HG03045 (cell line): ENCODE measurements around the gene CMSS1.

Experiments
- ATAC-seq: cut with Tn5 transposase; IDR thresholded peaks from one replicate; pipeline ENCODE4 v1.9.1; 2021; ENCODE audit warnings: mild to moderate bottlenecking, moderate library complexity; ENCODE audit not compliant: unreplicated experiment

CMSS1 gene

DNA sequence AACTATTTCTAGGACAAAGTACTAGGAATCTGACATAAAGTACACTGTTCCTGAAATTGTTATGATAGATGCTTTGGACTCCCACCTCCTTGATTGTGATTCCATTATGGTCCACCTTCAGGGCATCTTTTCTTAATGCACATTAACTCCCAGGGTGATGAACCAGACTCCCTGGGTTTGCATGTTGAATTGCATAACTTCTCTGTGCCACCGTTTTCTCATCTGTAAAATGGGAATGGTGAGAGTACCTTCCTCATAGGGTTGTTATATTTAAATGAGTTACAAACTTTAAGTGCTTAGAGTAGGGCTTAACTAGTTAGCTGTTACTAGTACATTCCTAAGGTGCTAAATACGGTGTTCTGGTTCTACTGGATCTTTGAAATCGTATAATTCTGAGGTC is 81.9 kb downstream of the CMSS1 start:
- no peak for ATAC-seq

GRCh38 chr3:99900248-99900647 is 82.6 kb downstream of the CMSS1 start:
- no peak for ATAC-seq

DNA sequence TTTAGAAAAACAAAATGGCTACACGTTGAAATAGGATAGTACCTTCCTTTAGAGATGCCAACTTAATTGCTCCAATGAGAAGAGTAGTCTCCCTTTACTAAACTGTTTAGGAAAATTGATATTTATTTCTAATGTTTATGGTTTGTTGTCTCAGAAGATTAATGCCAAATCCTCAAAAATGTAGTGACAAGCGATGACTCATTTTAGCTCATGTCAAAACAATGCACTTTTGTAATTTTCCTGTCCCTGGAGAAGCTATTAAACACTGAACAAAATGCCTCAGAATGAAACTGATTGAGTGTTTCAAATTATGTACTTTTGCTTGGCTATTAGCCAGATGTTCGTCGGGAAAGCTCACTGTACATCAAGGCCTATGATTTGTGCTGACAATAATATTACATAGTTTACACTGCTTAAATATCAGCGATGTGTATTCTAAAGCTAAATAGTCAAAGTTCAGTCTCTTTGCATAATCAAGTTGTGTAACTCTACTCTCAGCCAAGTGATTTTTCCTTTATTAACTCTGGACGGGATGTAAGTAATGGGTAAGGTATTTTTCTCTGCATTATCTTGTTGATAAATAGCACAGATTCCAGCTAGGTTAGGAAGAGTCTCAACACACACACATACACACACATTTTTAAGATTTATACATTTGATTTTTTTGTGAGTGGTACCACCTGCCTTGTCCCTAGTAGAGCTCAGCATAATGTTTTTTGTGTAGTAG is 83.7 kb downstream of the CMSS1 start:
- no peak for ATAC-seq

DNA sequence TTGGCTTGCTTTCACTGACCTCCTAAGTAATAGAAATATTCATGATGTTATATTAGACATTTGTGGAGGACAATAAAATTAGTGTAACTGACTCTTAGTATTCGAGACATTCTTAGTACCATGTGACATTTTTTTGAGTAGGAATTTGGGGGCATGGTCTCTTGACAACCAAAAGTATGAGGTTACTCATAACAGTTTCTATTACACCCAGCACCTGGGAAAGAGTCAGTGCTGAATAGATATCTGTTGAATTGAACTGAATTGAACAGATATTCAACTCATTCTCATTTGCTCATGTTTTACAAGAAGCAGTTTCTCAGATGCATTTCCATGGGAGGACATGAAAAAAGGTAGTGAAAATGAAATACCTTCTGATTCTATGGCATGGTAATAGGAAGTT is 84.4 kb downstream of the CMSS1 start:
- no peak for ATAC-seq

DNA sequence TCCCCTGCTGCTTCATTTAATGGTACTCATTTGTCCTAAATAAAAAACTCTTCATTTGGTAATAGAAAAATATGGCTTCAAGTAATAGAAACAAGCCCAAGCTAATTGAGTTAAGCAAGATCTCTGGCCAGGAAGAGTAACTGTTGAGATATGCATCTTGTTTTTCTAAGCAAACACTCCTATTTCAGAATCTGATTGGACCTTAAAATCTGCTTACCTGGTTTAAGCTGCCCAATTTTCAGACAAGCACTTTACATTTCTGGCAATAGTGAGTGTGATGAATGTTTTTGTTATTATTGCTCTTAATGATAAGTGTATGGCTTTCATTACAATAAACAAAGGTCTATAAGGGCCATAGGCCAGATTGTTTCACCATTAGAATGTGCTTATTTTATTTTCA is 86.2 kb downstream of the CMSS1 start:
- no peak for ATAC-seq

GRCh38 chr3:99907959-99908544 is 90.4 kb downstream of the CMSS1 start:
- no peak for ATAC-seq

- no peak for ATAC-seq
Measured at GRCh38 chr3:99909714-99910495, 92.2 kb downstream of the CMSS1 start.

- ATAC-seq, result no peak
Measured at GRCh38 chr3:99910752-99911290, 93.2 kb downstream of the CMSS1 start.

GRCh38 chr3:99911433-99911832 is 93.8 kb downstream of the CMSS1 start:
- ATAC-seq, result no peak

DNA sequence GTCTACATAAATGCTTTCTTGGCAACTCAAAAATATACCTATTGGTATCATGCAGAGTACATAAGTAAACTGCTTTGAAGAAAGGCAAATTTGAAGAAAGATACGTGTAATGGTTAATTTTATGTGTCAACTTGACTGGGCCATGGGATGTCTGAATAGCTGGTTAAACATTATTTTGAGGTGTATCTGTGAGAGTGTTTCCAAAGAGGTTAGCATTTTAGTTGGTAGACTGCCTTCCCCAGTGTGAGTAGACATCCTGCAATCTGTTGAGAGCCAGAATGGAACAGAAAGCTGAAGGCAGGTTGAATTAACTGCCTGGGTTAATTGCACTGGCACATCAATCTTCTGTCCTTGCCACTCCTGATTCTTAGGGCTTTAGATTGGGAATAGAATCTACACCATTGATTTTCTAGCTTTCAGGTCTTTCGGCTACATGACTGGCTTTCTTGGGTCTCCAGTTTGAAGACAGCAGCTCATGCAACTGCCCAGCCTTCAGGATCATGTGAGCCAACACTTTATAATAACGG is 98.3 kb downstream of the CMSS1 start:
- no peak for ATAC-seq

GRCh38 chr3:99918715-99919114 is 101.1 kb downstream of the CMSS1 start:
- no peak for ATAC-seq

DNA sequence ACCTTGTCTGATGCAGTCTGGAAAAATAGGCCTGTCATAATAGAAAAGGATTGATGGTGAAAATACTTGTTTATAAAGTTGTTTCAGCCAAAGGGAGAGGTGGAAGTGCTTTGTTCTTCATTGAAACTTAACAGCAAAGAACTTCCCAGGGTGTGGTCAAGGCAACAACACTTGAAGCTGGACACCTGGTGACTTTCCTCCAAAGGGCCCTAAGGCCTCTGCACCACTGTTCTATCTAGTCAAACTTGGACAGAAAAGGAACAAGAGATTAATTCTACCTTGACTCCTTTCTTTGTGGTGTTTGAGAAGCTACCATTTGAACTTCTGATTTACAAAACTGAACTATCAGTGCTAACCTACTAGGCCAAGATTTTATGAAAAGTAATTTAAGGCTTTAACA is 102.0 kb downstream of the CMSS1 start:
- no peak for ATAC-seq

GRCh38 chr3:99920481-99921376 is 103.1 kb downstream of the CMSS1 start:
- ATAC-seq, result no peak

DNA sequence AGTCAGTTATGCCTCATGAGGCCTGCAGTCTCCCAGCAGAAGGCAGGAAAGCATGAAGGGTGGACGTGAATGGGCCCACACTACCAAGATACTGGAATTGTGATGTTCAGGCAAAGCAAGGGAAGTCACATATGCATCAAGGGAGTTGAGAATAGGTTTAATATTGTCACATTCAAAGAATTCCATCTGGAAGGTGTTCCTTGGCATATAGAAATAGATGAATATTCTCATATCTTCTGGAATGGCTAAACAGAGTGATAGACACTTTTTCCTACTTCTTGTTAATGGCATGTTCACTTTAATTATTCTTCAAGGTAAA is 103.7 kb downstream of the CMSS1 start:
- ATAC-seq, result no peak

DNA sequence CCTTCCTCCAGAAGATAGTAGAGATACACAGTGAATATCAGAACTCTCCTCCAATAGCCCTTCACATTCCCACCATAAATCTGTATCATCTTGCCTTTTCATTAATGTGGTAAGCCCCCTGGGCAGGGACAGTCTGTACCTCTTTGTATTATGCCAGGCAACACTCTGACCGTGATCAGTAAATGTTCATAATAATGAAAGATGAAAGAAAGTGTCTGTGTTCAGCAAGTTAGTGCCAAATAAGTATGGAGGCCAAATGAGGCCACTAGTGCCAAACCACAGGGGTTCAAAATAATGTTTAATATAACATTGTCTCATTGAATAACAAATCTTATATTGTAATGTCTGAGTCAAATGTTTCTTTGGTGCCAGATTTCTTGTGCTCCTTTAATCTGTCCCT is 104.3 kb downstream of the CMSS1 start:
- ATAC-seq, result no peak

GRCh38 chr3:99923873-99924272 is 106.2 kb downstream of the CMSS1 start:
- no peak for ATAC-seq

DNA sequence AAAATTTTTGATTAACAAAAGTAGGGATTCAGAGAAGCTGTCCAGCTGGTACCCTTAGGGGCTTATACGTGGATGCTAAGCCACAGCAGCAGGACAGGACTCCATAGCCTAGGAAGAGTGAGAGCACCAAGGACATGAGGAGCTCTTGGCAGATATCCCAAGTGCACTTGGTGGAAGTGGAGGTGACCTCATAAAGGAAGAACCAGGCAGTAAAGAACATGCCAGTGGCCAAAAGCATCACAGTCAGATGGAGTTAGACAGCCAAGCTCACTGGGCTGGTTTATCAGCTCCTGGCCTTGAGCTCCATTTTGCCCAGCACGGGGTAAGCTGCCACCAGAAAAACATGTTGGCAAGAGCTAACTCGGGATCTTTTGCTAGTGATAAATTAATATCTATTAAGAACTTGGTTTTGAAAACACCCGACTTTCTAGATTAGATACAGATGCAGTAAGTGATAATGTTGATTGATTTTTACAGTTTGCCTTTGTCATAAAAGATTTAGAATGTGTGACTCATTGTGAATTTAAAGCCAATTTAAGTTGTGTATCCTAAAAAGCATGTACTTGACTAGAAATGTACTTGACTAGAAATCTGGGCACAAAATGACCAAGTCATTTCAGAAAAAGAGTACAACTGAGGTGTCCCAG is 108.0 kb downstream of the CMSS1 start:
- no peak for ATAC-seq

DNA sequence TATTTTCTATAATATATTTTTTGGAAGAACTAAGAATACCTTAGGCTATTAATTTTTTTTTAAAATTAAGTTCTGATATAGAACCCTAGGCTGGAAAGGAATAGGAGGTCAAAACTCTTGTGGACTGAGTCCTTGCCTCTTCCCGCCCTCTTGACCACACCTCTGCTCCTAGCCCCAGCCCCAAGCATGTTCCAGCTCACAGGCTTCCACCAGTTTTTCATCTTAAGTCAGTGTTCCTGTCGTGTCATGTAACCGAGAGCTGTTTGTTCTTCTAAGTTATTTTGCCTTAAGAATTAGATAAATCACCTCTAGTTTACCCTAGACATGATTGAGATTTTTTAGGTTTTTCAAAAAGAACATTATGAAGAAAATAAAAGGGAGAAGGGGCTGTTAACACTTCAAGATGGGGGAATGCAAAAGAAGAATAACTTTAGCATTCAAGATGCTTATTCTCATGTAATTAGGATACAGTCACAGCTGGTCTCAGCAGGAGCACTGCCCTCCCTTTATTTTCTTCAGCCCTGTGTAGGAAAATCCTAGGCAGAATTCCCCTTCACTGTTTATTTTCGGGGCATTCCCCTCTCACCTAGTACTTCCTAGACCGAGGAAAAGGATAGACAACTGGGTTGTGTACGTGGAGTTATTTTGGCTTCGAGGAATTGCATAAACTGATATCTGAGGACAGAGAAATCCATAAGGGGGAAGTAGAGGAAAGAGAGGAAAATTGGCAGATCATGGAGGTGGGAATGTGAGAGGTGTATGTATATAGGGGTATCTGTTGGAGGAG is 110.2 kb downstream of the CMSS1 start:
- no peak for ATAC-seq
